RWPE2 (cell line): Measurements from ENCODE around the gene RIPPLY1.

Experiments
- ATAC-seq: fragments of 200-7000 bp; cut with Tn5 transposase; 3 replicates; pipeline ENCODE4 v1.9.1; 2021; ENCODE audit warnings: low read depth
- DNase-seq: peaks from one replicate; pipeline ENCODE4 v3.0.0-alpha.2; 2020; ENCODE audit warnings: low spot score
- H3K27ac ChIP-seq: fragments of 450-650 bp; 2 replicates; pipeline ENCODE4 v1.5.1; 2017; ENCODE audit warnings: mild to moderate bottlenecking; ENCODE audit not compliant: poor library complexity, severe bottlenecking
- H3K27me3 ChIP-seq: fragments of 250-450 bp; sonication (Bioruptor Pico); 2 replicates; pipeline ENCODE4 v1.5.1; 2021; ENCODE audit warnings: mild to moderate bottlenecking, moderate library complexity; ENCODE audit not compliant: insufficient read depth, poor library complexity, severe bottlenecking
- H3K36me3 ChIP-seq: fragments of 250-450 bp; sonication (Bioruptor Pico); 2 replicates; pipeline ENCODE4 v1.5.1; 2020; ENCODE audit warnings: low read depth, mild to moderate bottlenecking, moderate library complexity
- H3K4me1 ChIP-seq: fragments of 250-450 bp; sonication (Bioruptor Pico); 2 replicates; pipeline ENCODE4 v1.5.1; 2021; ENCODE audit warnings: mild to moderate bottlenecking, moderate library complexity; ENCODE audit not compliant: insufficient read depth, poor library complexity, severe bottlenecking
- H3K4me3 ChIP-seq: fragments of 250-450 bp; sonication (Bioruptor Pico); 2 replicates; pipeline ENCODE4 v1.5.1; 2021; ENCODE audit warnings: mild to moderate bottlenecking, moderate library complexity; ENCODE audit not compliant: severe bottlenecking
- H3K9me3 ChIP-seq: fragments of 250-450 bp; sonication (Bioruptor Pico); 2 replicates; pipeline ENCODE4 v1.5.1; 2021; ENCODE audit warnings: mild to moderate bottlenecking, moderate library complexity; ENCODE audit not compliant: severe bottlenecking
- TF ChIP-seq, protein P1 (sequence below): fragments of 450-650 bp; IDR thresholded peaks from one replicate; pipeline ENCODE4 v1.5.1; 2017; ENCODE audit warnings: mild to moderate bottlenecking, moderate library complexity; ENCODE audit not compliant: poor library complexity, severe bottlenecking

RIPPLY1 gene

DNA sequence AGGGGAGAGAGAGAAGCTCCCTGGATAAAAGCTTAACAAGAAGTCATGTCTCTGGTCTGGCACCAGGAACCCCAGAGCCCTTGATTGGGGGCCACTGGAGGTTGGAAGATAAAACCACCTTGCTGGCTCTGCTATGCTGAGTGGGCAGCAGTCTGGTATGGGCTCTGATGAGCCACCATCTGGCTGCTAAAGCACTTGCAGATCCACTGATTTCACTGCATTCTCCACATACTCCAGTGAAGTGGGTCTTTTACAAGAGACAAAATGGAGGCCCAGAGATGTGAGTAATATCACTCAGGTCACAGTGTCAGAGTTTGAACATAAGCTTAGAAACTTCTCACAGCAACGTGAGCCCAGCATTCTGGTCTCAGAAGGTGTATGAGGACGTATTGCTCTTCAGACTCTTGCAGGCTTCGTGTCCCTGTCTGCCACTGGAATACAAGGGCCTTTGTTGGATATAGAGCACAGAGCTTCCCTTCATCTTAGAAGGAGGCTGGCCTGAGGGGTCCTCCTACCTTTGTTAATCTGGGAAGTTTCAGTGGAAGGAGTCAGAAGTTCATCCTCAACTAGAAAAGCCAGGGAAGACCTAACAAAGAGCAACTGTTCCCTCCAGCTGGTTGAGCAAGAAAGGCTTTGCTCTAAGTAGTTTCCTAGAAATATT lies 28.8 kb upstream of the RIPPLY1 start:
- no peak for ATAC-seq
- no peak overlapping the region for H3K27ac ChIP-seq
- no peaks in the 10 kb centered on the region for H3K27me3 ChIP-seq
- H3K4me3 ChIP-seq: no peak overlapping the region
- no peak for DNase-seq
- H3K9me3 ChIP-seq: no peaks in the 10 kb centered on the region
- H3K36me3 ChIP-seq: no peaks in the 10 kb centered on the region
- TF ChIP-seq, protein P1, sequence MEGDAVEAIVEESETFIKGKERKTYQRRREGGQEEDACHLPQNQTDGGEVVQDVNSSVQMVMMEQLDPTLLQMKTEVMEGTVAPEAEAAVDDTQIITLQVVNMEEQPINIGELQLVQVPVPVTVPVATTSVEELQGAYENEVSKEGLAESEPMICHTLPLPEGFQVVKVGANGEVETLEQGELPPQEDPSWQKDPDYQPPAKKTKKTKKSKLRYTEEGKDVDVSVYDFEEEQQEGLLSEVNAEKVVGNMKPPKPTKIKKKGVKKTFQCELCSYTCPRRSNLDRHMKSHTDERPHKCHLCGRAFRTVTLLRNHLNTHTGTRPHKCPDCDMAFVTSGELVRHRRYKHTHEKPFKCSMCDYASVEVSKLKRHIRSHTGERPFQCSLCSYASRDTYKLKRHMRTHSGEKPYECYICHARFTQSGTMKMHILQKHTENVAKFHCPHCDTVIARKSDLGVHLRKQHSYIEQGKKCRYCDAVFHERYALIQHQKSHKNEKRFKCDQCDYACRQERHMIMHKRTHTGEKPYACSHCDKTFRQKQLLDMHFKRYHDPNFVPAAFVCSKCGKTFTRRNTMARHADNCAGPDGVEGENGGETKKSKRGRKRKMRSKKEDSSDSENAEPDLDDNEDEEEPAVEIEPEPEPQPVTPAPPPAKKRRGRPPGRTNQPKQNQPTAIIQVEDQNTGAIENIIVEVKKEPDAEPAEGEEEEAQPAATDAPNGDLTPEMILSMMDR: no peak
- H3K4me1 ChIP-seq: no peaks in the 10 kb centered on the region

DNA sequence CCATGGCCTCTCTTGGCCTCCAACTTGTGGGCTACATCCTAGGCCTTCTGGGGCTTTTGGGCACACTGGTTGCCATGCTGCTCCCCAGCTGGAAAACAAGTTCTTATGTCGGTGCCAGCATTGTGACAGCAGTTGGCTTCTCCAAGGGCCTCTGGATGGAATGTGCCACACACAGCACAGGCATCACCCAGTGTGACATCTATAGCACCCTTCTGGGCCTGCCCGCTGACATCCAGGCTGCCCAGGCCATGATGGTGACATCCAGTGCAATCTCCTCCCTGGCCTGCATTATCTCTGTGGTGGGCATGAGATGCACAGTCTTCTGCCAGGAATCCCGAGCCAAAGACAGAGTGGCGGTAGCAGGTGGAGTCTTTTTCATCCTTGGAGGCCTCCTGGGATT lies 25.1 kb upstream of the RIPPLY1 start:
- TF ChIP-seq, protein P1: no peak
- no peak overlapping the region for H3K27ac ChIP-seq
- H3K4me1 ChIP-seq: no peaks in the 10 kb centered on the region
- H3K36me3 ChIP-seq: no peaks in the 10 kb centered on the region
- ATAC-seq (no peak), DNase-seq (no peak)
- H3K4me3 ChIP-seq: no peak overlapping the region
- H3K9me3 ChIP-seq: no peaks in the 10 kb centered on the region
- no peaks in the 10 kb centered on the region for H3K27me3 ChIP-seq

DNA sequence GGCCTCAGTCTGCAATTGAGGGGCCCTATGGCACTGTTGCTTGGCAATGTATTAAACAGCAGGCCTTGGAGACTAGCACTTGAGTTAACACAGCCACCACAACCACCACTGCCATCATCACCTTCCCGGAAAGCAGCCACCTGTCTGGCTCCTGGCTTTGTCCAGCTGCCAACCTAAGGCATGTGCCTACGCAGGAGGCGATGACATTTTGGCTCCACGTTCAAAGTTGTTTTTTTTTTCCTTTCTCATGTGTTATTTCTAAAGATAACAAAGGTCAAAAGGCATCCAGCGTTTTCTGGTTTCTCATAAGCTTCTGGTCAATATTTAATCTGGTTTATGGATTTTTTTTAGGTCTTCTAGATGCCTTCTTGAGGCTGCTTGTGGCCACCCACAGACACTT lies 24.6 kb upstream of the RIPPLY1 start:
- no peak for ATAC-seq
- no peaks in the 10 kb centered on the region for H3K27me3 ChIP-seq
- no peak overlapping the region for H3K27ac ChIP-seq
- DNase-seq: no peak
- TF ChIP-seq, protein P1: no peak
- H3K9me3 ChIP-seq: no peaks in the 10 kb centered on the region
- H3K4me1 ChIP-seq: no peaks in the 10 kb centered on the region
- H3K36me3 ChIP-seq: no peaks in the 10 kb centered on the region
- no peak overlapping the region for H3K4me3 ChIP-seq

- no peaks in the 10 kb centered on the region for H3K27me3 ChIP-seq
- ATAC-seq: 0 out of 3 replicates have a peak, but pooled peaks have one; percentile 42
Observed at GRCh38 chrX:106927023-106927422, 23.9 kb upstream of the RIPPLY1 start.

DNA sequence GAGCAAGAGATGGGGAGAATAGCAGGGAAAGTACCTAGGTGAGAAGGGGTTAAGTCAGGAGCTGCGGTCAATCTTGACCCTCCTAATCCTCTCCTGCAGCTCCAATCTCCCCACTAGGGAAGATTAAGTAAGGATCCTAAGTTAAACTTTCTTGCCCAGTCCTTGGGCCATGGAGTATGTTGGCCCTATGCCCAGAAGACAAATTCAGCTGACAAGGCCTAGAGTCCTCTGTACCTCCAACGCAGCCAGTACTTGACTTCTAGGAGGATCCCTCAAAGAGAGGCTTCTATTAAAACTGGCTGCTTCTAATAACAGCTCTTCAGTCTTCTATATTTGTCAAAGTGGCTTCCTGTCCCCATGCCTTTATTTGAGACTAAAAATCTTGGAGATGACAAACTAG lies 18.5 kb upstream of the RIPPLY1 start:
- no peaks in the 10 kb centered on the region for H3K9me3 ChIP-seq
- no peaks in the 10 kb centered on the region for H3K27me3 ChIP-seq
- TF ChIP-seq, protein P1: no peak
- DNase-seq (no peak), ATAC-seq (no peak)
- H3K4me3 ChIP-seq: no peak overlapping the region
- no peak overlapping the region for H3K27ac ChIP-seq
- H3K36me3 ChIP-seq: no peaks in the 10 kb centered on the region
- H3K4me1 ChIP-seq: peaks cover 10% of the 10 kb centered on the region

More at GRCh38 chrX:106927023-106927422, 23.9 kb upstream of the RIPPLY1 start:
- Histone ChIP-seq H3K36me3 (no peaks in the 10 kb centered on the region), H3K4me1 (no peaks in the 10 kb centered on the region), H3K9me3 (no peaks in the 10 kb centered on the region), H3K27ac (no peak overlapping the region), H3K4me3 (no peak overlapping the region)
- DNase-seq: no peak
- TF ChIP-seq, protein P1: no peak
